Measurements from ENCODE around the gene ARMC2. TPM values are rescaled to one million over a fixed set of nuclear protein-coding genes. Genes with fewer than 3 reads are reported as not detected.

The ARMC2 gene
- polyA plus RNA-seq, 3 donors = 1.7 to 7.4 (median 3.5) TPM

GRCh38 chr6:109000289-109000688 lies 152.1 kb downstream of the ARMC2 start:
- Histone ChIP-seq H3K79me2 (ENCODE audit: insufficient read depth, low read length) (no peaks in the 10 kb centered on the region), H4K20me1 (ENCODE audit: insufficient read depth, low read length) (no peaks in the 10 kb centered on the region), H3K9me3 (replicated peaks in 1 of 2; ENCODE audit: control insufficient read depth in 1 of 2, insufficient read depth in 1 of 2, low read length in 2 of 2) (no peaks in the 10 kb centered on the region), H3K36me3 (replicated peaks in 1 of 2; ENCODE audit: control insufficient read depth in 1 of 2, insufficient read depth in 2 of 2, low read length in 2 of 2) (peaks cover 4 to 52% of the 10 kb centered on the region in 2 donors), H3K9ac (ENCODE audit: insufficient read depth, low read length, poor library complexity, severe bottlenecking) (no peak overlapping the region), H3K4me1 (ENCODE audit: control insufficient read depth in 1 of 2, insufficient read depth in 2 of 2, low read length in 2 of 2) (no peaks in the 10 kb centered on the region), H3K4me2 (replicated peaks; ENCODE audit: extremely low read depth, low read length, poor library complexity, severe bottlenecking) (no peak overlapping the region), H3K27ac (ENCODE audit: low read depth in 1 of 2, low read length in 2 of 2) (no peak overlapping the region), H3K4me3 (replicated peaks in 1 of 3; ENCODE audit: low read depth in 2 of 3, low read length in 3 of 3) (no peak overlapping the region), H2AFZ (ENCODE audit: insufficient read depth, low read depth, low read length, poor library complexity, severe bottlenecking) (no peak overlapping the region), H3K27me3 (ENCODE audit: control insufficient read depth in 2 of 2, insufficient read depth in 2 of 2, low read length in 2 of 2) (no peaks in the 10 kb centered on the region)
- Mint-ChIP-seq H3K4me1 (peaks cover 2% of the 10 kb centered on the region), H3K4me3 (no peak overlapping the region), H3K27me3 (ENCODE audit: low read depth in 3 of 3) (peaks cover 0 to 1% (median 0%) of the 10 kb centered on the region in 3 donors), H3K9me3 (no peaks in the 10 kb centered on the region), H3K36me3 (peaks cover 24 to 34% of the 10 kb centered on the region in 2 donors), H3K27ac (no peak overlapping the region)
- no CpG with 5 or more reads among the region's 2 CpGs for whole genome bisulfite sequencing (ENCODE audit: insufficient coverage)
- DNase-seq = no peak
- TF ChIP-seq, protein P1, sequence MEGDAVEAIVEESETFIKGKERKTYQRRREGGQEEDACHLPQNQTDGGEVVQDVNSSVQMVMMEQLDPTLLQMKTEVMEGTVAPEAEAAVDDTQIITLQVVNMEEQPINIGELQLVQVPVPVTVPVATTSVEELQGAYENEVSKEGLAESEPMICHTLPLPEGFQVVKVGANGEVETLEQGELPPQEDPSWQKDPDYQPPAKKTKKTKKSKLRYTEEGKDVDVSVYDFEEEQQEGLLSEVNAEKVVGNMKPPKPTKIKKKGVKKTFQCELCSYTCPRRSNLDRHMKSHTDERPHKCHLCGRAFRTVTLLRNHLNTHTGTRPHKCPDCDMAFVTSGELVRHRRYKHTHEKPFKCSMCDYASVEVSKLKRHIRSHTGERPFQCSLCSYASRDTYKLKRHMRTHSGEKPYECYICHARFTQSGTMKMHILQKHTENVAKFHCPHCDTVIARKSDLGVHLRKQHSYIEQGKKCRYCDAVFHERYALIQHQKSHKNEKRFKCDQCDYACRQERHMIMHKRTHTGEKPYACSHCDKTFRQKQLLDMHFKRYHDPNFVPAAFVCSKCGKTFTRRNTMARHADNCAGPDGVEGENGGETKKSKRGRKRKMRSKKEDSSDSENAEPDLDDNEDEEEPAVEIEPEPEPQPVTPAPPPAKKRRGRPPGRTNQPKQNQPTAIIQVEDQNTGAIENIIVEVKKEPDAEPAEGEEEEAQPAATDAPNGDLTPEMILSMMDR (IDR thresholded peaks at IDR 0.05) = no peak
- intact Hi-C loops (cut with micrococcal nuclease) = no loop called here

GRCh38 chr6:109001291-109001894 lies 153.2 kb downstream of the ARMC2 start:
- peaks cover 4 to 47% of the 10 kb centered on the region in 2 donors for H3K36me3 ChIP-seq (replicated peaks in 1 of 2; ENCODE audit: control insufficient read depth in 1 of 2, insufficient read depth in 2 of 2, low read length in 2 of 2)
- H3K27me3 ChIP-seq (ENCODE audit: control insufficient read depth in 2 of 2, insufficient read depth in 2 of 2, low read length in 2 of 2) = no peaks in the 10 kb centered on the region
- H4K20me1 ChIP-seq (ENCODE audit: insufficient read depth, low read length) = no peaks in the 10 kb centered on the region
- no peak overlapping the region for H3K4me2 ChIP-seq (replicated peaks; ENCODE audit: extremely low read depth, low read length, poor library complexity, severe bottlenecking)
- H3K9ac ChIP-seq (ENCODE audit: insufficient read depth, low read length, poor library complexity, severe bottlenecking) = no peak overlapping the region
- H3K4me1 ChIP-seq (ENCODE audit: control insufficient read depth in 1 of 2, insufficient read depth in 2 of 2, low read length in 2 of 2) = no peaks in the 10 kb centered on the region
- DNase-seq = no peak
- no peak overlapping the region for H3K4me3 ChIP-seq (replicated peaks in 1 of 3; ENCODE audit: low read depth in 2 of 3, low read length in 3 of 3)
- Mint-ChIP-seq H3K9me3 (no peaks in the 10 kb centered on the region), H3K27me3 (ENCODE audit: low read depth in 3 of 3) (peaks cover 0 to 1% (median 0%) of the 10 kb centered on the region in 3 donors), H3K27ac (no peak overlapping the region), H3K4me1 (peaks cover 2% of the 10 kb centered on the region), H3K4me3 (no peak overlapping the region), H3K36me3 (peaks cover 24 to 29% of the 10 kb centered on the region in 2 donors)
- H3K27ac ChIP-seq (ENCODE audit: low read depth in 1 of 2, low read length in 2 of 2) = no peak overlapping the region
- intact Hi-C loops (cut with micrococcal nuclease) = no loop called here
- no peak overlapping the region for H2AFZ ChIP-seq (ENCODE audit: insufficient read depth, low read depth, low read length, poor library complexity, severe bottlenecking)
- no CpG with 5 or more reads among the region's 7 CpGs for WGBS (ENCODE audit: insufficient coverage)
- H3K79me2 ChIP-seq (ENCODE audit: insufficient read depth, low read length) = no peaks in the 10 kb centered on the region
- no peaks in the 10 kb centered on the region for H3K9me3 ChIP-seq (replicated peaks in 1 of 2; ENCODE audit: control insufficient read depth in 1 of 2, insufficient read depth in 1 of 2, low read length in 2 of 2)
- TF ChIP-seq, protein P1 (IDR thresholded peaks at IDR 0.05) = no peak

All from CD14-positive monocyte (primary cell).